Measurements from ENCODE around the gene GRM7. TPM values are rescaled to one million over a fixed set of nuclear protein-coding genes. Genes with fewer than 3 reads are reported as not detected.

The GRM7 gene
- total RNA-seq, 1 experiment from 2014 or later, result 0.28 TPM

DNA sequence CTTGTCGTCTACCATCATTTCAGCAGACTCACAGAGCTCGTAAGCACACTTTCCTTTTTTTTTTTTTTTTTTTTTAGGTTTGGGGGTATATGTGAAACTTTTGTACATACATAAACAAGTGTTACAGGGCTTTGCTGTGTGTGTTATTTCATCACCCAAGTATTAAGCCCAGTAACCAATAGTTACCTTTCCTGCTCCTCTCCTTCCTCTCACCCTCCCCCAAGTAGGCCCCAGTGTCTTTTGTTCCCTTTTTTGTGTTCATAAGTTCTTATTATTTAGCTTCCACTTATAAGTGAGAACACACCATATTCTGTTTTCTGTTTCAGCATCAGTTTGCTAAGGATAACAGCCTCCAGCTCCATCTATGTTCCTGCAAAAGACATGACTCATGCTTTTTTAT is 746.8 kb downstream of the GRM7 start:
- H2BK120ac ChIP-seq (ENCODE audit: low read depth, low read length, poor library complexity, severe bottlenecking), result no peak overlapping the region
- H4K5ac ChIP-seq (ENCODE audit: insufficient read length, low read depth, low read length), result no peak overlapping the region
- Mint-ChIP-seq H3K4me3 (no peak overlapping the region), H3K27me3 (ENCODE audit: low read depth) (no peaks in the 10 kb centered on the region; the same call in 1 of the 2 replicates), H3K27ac (0 out of 7 replicates have a peak overlapping the region, but pooled peaks of 1 of the 3 experiments have one; percentile 22), H3K36me3 (ENCODE audit: insufficient read depth in 1 of 3, low read depth in 3 of 3) (no peaks in the 10 kb centered on the region; a peak in 1 of 7 replicates), H3K4me1 (no peaks in the 10 kb centered on the region), H3K9me3 (no peaks in the 10 kb centered on the region)
- no peak for TF ChIP-seq CTCF (conservative IDR thresholded peaks at IDR 0.05)
- no peak overlapping the region for H2BK15ac ChIP-seq (ENCODE audit: low read depth, low read length)
- H3K56ac ChIP-seq (ENCODE audit: insufficient read length, low read depth, low read length), result no peak overlapping the region
- H3K18ac ChIP-seq (ENCODE audit: insufficient read length, low read depth, low read length), result no peak overlapping the region
- no peaks in the 10 kb centered on the region for H3K9me3 ChIP-seq (ENCODE audit: control insufficient read depth, low read depth, low read length)
- no peak overlapping the region for H3K4me2 ChIP-seq (ENCODE audit: insufficient read depth, insufficient read length, low read length)
- H3K9ac ChIP-seq (ENCODE audit: extremely low read depth, insufficient read length, low read length), result no peak overlapping the region
- no peak overlapping the region for H2BK5ac ChIP-seq (ENCODE audit: insufficient read length, low read length)
- no peak overlapping the region for H4K8ac ChIP-seq (replicated peaks; ENCODE audit: insufficient read length, low read depth, low read length)
- no peak overlapping the region for H3K4ac ChIP-seq (ENCODE audit: low read depth, low read length)
- no peak overlapping the region for H3K14ac ChIP-seq (ENCODE audit: insufficient read depth, low read length)
- H4K20me1 ChIP-seq (ENCODE audit: control insufficient read depth, insufficient read depth, insufficient read length), result no peaks in the 10 kb centered on the region
- H3K79me2 ChIP-seq (ENCODE audit: insufficient read depth, low read length), result no peaks in the 10 kb centered on the region
- H3K27me3 ChIP-seq (ENCODE audit: insufficient read depth, low read length), result no peaks in the 10 kb centered on the region
- no peaks in the 10 kb centered on the region for H3K79me1 ChIP-seq (ENCODE audit: insufficient read depth, low read depth, low read length, poor library complexity, severe bottlenecking)
- no CpG with 5 or more reads among the region's 2 CpGs for WGBS (ENCODE audit: extremely low coverage, insufficient read length, low lambda C conversion rate)
- no peaks in the 10 kb centered on the region for H3K23me2 ChIP-seq (ENCODE audit: insufficient read length, low read depth, low read length, poor library complexity, severe bottlenecking)
- H3T11ph ChIP-seq (ENCODE audit: low read length), result no peak overlapping the region
- no peak overlapping the region for H2AFZ ChIP-seq (ENCODE audit: low read length)
- DNase-seq, result no peak
- no peak overlapping the region for H3K27ac ChIP-seq (ENCODE audit: insufficient read length, low read depth, low read length)
- H2BK20ac ChIP-seq (ENCODE audit: low read depth, low read length, poor library complexity, severe bottlenecking), result no peak overlapping the region
- H2AK5ac ChIP-seq (ENCODE audit: insufficient read length, low read length), result no peak overlapping the region
- no peak overlapping the region for H4K91ac ChIP-seq (ENCODE audit: insufficient read length, low read depth, low read length)
- no peak overlapping the region for H2BK12ac ChIP-seq (ENCODE audit: insufficient read length, low read depth, low read length)
- H3K4me1 ChIP-seq (ENCODE audit: insufficient read depth, low read length), result no peaks in the 10 kb centered on the region
- no peak overlapping the region for H3K23ac ChIP-seq (ENCODE audit: insufficient read length, low read depth, low read length)
